SU-DHL-6 (cell line): ENCODE data around the gene CLSTN2.

Experiments used
- H2AFZ ChIP-seq: fragments of 200-600 bp; sonication (generic); 2 replicates; pipeline ENCODE4 v1.6.1; 2014; ENCODE audit warnings: low read depth, mild to moderate bottlenecking, moderate library complexity, mixed read lengths, antibody characterized with exemption, low read length; ENCODE audit not compliant: severe bottlenecking
- H3F3A ChIP-seq: fragments of 200-600 bp; shearing (Covaris generic); 2 replicates; pipeline ENCODE4 v1.6.0; 2016; ENCODE audit warnings: antibody characterized with exemption, mild to moderate bottlenecking; ENCODE audit not compliant: insufficient read depth
- H3K27ac ChIP-seq: fragments of 200-600 bp; sonication (generic); 2 replicates; pipeline ENCODE4 v1.5.1; 2016; ENCODE audit warnings: low read depth, mild to moderate bottlenecking, low read length, moderate library complexity, mixed read lengths
- H3K27me3 ChIP-seq: fragments of 200-600 bp; sonication (generic), shearing (Covaris generic); 2 replicates; pipeline ENCODE4 v1.6.0; 2014; ENCODE audit warnings: mild to moderate bottlenecking, low read length
- H3K36me3 ChIP-seq: fragments of 200-600 bp; sonication (generic); 2 replicates; pipeline ENCODE4 v1.6.1; 2014; ENCODE audit warnings: mild to moderate bottlenecking, low read length, mixed read lengths
- H3K4me2 ChIP-seq: fragments of 300-600, 200-600 bp; shearing (Covaris generic), sonication (generic); 2 replicates; pipeline ENCODE4 v1.6.0; 2014; ENCODE audit warnings: low read length, low read depth, mild to moderate bottlenecking; ENCODE audit not compliant: poor library complexity, severe bottlenecking
- H3K4me3 ChIP-seq: fragments of 200-600 bp; sonication (generic); 2 replicates; pipeline ENCODE4 v1.5.1; 2014; ENCODE audit warnings: antibody characterized with exemption, low read length, mild to moderate bottlenecking, mixed read lengths; ENCODE audit not compliant: insufficient read depth, poor library complexity, severe bottlenecking
- H3K79me2 ChIP-seq: fragments of 200-600 bp; sonication (generic); 2 replicates; pipeline ENCODE4 v1.6.1; 2014; ENCODE audit warnings: mild to moderate bottlenecking, low read length, moderate library complexity; ENCODE audit not compliant: insufficient read depth
- H3K9ac ChIP-seq: fragments of 200-600 bp; sonication (generic); 2 replicates; pipeline ENCODE4 v1.7.0; 2014; ENCODE audit warnings: mild to moderate bottlenecking, low read length
- H3K9me2 ChIP-seq: fragments of 200-600 bp; sonication (generic); replicated peaks from 2 replicates; pipeline ENCODE4 v1.6.1; 2014; ENCODE audit warnings: low read length; ENCODE audit not compliant: insufficient read depth
- H3K9me3 ChIP-seq: fragments of 200-600 bp; sonication (generic); 2 replicates; pipeline ENCODE4 v1.6.1; 2014; ENCODE audit warnings: low read length, mixed read lengths; ENCODE audit not compliant: insufficient read depth
- H4K20me1 ChIP-seq: fragments of 200-600 bp; sonication (generic); 2 replicates; pipeline ENCODE4 v1.6.1; 2014; ENCODE audit warnings: low read depth, mild to moderate bottlenecking, antibody characterized with exemption, low read length, moderate library complexity, mixed read lengths
- EZH2phosphoT487 ChIP-seq: fragments of 200-600 bp; sonication (generic), shearing (Covaris generic); conservative IDR thresholded peaks from 2 replicates; pipeline ENCODE4 v1.6.1; 2018; ENCODE audit warnings: mild to moderate bottlenecking, antibody characterized with exemption, low read length, moderate library complexity, mixed read lengths
- TF ChIP-seq, protein P1 (sequence below): fragments of 200-600 bp; sonication (generic); IDR thresholded peaks from one replicate; pipeline ENCODE4 v1.5.1; 2017; ENCODE audit warnings: antibody characterized with exemption, mild to moderate bottlenecking, low read length, moderate library complexity; ENCODE audit not compliant: insufficient read depth, poor library complexity, severe bottlenecking

The CLSTN2 gene

GRCh38 chr3:140557476-140557875 lies 622.5 kb downstream of the CLSTN2 start:
- no peaks in the 10 kb centered on the region for H4K20me1 ChIP-seq
- no peaks in the 10 kb centered on the region for H3F3A ChIP-seq
- H3K9ac ChIP-seq, result no peak overlapping the region
- H3K4me3 ChIP-seq, result no peak overlapping the region
- no peaks in the 10 kb centered on the region for H3K79me2 ChIP-seq
- TF ChIP-seq EZH2phosphoT487, result no peak
- TF ChIP-seq, protein P1, sequence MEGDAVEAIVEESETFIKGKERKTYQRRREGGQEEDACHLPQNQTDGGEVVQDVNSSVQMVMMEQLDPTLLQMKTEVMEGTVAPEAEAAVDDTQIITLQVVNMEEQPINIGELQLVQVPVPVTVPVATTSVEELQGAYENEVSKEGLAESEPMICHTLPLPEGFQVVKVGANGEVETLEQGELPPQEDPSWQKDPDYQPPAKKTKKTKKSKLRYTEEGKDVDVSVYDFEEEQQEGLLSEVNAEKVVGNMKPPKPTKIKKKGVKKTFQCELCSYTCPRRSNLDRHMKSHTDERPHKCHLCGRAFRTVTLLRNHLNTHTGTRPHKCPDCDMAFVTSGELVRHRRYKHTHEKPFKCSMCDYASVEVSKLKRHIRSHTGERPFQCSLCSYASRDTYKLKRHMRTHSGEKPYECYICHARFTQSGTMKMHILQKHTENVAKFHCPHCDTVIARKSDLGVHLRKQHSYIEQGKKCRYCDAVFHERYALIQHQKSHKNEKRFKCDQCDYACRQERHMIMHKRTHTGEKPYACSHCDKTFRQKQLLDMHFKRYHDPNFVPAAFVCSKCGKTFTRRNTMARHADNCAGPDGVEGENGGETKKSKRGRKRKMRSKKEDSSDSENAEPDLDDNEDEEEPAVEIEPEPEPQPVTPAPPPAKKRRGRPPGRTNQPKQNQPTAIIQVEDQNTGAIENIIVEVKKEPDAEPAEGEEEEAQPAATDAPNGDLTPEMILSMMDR, result no peak
- H3K27me3 ChIP-seq, result no peaks in the 10 kb centered on the region
- no peaks in the 10 kb centered on the region for H3K36me3 ChIP-seq
- H3K4me2 ChIP-seq, result no peak overlapping the region
- H3K27ac ChIP-seq, result no peak overlapping the region
- no peaks in the 10 kb centered on the region for H3K9me3 ChIP-seq
- H2AFZ ChIP-seq, result no peak overlapping the region
- H3K9me2 ChIP-seq, result no peaks in the 10 kb centered on the region

- no peaks in the 10 kb centered on the region for H3K79me2 ChIP-seq
- H3K9me2 ChIP-seq, result no peaks in the 10 kb centered on the region
- no peaks in the 10 kb centered on the region for H3F3A ChIP-seq
- H3K4me2 ChIP-seq, result no peak overlapping the region
- no peak overlapping the region for H2AFZ ChIP-seq
- H4K20me1 ChIP-seq, result no peaks in the 10 kb centered on the region
- no peak overlapping the region for H3K27ac ChIP-seq
- no peak overlapping the region for H3K9ac ChIP-seq
- H3K4me3 ChIP-seq, result no peak overlapping the region
- no peaks in the 10 kb centered on the region for H3K36me3 ChIP-seq
- TF ChIP-seq, protein P1, result no peak
- no peak for TF ChIP-seq EZH2phosphoT487
- H3K27me3 ChIP-seq, result no peaks in the 10 kb centered on the region
- no peaks in the 10 kb centered on the region for H3K9me3 ChIP-seq
Measured at GRCh38 chr3:140559546-140559945, 624.6 kb downstream of the CLSTN2 start.

DNA sequence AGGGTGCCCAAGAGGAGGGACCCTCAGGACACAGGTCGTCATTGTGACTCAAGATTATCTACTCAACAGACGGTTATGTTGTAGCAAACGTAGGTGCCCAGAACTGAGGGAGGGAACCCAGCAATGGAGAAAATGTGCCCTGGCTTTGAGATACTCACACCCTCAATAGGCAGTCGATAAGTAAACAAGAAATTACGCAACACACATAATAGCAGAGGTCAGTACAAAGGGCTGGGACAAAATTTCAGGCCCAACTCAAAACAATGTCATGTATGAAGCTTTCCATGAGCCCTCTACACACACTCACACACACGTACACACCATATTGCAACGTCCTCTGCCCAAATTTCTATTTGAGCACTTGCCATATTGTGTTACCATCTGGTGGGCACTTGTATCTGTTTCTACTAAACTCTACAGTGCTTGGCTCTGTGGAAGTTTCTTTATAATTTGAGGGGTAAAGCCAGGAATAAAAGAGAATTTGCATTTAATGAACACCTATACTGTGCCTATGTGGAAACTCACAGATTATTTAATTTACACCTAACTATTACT lies 628.3 kb downstream of the CLSTN2 start:
- Histone ChIP-seq H4K20me1 (no peaks in the 10 kb centered on the region), H2AFZ (no peak overlapping the region), H3K36me3 (no peaks in the 10 kb centered on the region), H3K79me2 (no peaks in the 10 kb centered on the region), H3K9me3 (no peaks in the 10 kb centered on the region), H3K4me3 (no peak overlapping the region), H3K9ac (no peak overlapping the region), H3K4me2 (no peak overlapping the region), H3K27ac (no peak overlapping the region), H3K9me2 (no peaks in the 10 kb centered on the region), H3F3A (no peaks in the 10 kb centered on the region), H3K27me3 (no peaks in the 10 kb centered on the region)
- TF ChIP-seq, protein P1, result no peak
- TF ChIP-seq EZH2phosphoT487, result no peak
